RKO (cell line): ENCODE results near the gene STH.
"Not testable (repeated sequence)": the region's sequence is repeated elsewhere in the genome, so short reads cannot be mapped to it uniquely, and the experiment has no call there.

ENCODE experiments used
- DNase-seq: peaks from one replicate; pipeline ENCODE4 v3.0.0-alpha.2; 2016; ENCODE audit warnings: low spot score

STH gene

DNA sequence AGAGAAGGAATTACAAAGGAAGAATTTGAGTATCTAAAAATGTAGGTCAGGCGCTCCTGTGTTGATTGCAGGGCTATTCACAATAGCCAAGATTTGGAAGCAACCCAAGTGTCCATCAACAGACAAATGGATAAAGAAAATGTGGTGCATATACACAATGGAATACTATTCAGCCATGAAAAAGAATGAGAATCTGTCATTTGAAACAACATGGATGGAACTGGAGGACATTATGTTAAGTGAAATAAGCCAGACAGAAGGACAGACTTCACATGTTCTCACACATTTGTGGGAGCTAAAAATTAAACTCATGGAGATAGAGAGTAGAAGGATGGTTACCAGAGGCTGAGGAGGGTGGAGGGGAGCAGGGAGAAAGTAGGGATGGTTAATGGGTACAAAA is 7.0 kb downstream of the STH start:
- DNase-seq, result not testable (repeated sequence)

DNA sequence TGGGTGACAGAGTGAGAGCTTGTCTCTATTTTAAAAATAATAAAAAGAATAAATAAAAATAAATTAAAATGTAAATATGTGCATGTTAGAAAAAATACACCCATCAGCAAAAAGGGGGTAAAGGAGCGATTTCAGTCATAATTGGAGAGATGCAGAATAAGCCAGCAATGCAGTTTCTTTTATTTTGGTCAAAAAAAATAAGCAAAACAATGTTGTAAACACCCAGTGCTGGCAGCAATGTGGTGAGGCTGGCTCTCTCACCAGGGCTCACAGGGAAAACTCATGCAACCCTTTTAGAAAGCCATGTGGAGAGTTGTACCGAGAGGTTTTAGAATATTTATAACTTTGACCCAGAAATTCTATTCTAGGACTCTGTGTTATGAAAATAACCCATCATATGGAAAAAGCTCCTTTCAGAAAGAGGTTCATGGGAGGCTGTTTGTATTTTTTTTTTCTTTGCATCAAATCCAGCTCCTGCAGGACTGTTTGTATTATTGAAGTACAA is 8.5 kb downstream of the STH start:
- DNase-seq, result no peak

DNA sequence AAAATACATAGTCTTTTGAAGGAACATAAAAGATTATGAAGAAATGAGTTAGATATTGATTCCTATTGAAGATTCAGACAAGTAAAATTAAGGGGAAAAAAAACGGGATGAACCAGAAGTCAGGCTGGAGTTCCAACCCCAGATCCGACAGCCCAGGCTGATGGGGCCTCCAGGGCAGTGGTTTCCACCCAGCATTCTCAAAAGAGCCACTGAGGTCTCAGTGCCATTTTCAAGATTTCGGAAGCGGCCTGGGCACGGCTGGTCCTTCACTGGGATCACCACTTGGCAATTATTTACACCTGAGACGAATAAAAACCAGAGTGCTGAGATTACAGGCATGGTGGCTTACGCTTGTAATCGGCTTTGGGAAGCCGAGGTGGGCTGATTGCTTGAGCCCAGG is 9.5 kb downstream of the STH start:
- DNase-seq, result no peak

DNA sequence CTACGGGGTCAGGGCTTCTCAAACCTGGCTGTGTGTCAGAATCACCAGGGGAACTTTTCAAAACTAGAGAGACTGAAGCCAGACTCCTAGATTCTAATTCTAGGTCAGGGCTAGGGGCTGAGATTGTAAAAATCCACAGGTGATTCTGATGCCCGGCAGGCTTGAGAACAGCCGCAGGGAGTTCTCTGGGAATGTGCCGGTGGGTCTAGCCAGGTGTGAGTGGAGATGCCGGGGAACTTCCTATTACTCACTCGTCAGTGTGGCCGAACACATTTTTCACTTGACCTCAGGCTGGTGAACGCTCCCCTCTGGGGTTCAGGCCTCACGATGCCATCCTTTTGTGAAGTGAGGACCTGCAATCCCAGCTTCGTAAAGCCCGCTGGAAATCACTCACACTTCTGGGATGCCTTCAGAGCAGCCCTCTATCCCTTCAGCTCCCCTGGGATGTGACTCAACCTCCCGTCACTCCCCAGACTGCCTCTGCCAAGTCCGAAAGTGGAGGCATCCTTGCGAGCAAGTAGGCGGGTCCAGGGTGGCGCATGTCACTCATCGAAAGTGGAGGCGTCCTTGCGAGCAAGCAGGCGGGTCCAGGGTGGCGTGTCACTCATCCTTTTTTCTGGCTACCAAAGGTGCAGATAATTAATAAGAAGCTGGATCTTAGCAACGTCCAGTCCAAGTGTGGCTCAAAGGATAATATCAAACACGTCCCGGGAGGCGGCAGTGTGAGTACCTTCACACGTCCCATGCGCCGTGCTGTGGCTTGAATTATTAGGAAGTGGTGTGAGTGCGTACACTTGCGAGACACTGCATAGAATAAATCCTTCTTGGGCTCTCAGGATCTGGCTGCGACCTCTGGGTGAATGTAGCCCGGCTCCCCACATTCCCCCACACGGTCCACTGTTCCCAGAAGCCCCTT is 10.9 kb downstream of the STH start:
- no peak for DNase-seq

DNA sequence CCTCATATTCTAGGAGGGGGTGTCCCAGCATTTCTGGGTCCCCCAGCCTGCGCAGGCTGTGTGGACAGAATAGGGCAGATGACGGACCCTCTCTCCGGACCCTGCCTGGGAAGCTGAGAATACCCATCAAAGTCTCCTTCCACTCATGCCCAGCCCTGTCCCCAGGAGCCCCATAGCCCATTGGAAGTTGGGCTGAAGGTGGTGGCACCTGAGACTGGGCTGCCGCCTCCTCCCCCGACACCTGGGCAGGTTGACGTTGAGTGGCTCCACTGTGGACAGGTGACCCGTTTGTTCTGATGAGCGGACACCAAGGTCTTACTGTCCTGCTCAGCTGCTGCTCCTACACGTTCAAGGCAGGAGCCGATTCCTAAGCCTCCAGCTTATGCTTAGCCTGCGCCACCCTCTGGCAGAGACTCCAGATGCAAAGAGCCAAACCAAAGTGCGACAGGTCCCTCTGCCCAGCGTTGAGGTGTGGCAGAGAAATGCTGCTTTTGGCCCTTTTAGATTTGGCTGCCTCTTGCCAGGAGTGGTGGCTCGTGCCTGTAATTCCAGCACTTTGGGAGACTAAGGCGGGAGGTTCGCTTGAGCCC is 11.6 kb downstream of the STH start:
- DNase-seq, result no peak

DNA sequence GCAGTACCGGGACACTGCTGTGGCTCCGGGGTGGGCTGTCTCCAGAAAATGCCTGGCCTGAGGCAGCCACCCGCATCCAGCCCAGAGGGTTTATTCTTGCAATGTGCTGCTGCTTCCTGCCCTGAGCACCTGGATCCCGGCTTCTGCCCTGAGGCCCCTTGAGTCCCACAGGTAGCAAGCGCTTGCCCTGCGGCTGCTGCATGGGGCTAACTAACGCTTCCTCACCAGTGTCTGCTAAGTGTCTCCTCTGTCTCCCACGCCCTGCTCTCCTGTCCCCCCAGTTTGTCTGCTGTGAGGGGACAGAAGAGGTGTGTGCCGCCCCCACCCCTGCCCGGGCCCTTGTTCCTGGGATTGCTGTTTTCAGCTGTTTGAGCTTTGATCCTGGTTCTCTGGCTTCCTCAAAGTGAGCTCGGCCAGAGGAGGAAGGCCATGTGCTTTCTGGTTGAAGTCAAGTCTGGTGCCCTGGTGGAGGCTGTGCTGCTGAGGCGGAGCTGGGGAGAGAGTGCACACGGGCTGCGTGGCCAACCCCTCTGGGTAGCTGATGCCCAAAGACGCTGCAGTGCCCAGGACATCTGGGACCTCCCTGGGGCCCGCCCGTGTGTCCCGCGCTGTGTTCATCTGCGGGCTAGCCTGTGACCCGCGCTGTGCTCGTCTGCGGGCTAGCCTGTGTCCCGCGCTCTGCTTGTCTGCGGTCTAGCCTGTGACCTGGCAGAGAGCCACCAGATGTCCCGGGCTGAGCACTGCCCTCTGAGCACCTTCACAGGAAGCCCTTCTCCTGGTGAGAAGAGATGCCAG is 12.9 kb downstream of the STH start:
- no peak for DNase-seq

DNA sequence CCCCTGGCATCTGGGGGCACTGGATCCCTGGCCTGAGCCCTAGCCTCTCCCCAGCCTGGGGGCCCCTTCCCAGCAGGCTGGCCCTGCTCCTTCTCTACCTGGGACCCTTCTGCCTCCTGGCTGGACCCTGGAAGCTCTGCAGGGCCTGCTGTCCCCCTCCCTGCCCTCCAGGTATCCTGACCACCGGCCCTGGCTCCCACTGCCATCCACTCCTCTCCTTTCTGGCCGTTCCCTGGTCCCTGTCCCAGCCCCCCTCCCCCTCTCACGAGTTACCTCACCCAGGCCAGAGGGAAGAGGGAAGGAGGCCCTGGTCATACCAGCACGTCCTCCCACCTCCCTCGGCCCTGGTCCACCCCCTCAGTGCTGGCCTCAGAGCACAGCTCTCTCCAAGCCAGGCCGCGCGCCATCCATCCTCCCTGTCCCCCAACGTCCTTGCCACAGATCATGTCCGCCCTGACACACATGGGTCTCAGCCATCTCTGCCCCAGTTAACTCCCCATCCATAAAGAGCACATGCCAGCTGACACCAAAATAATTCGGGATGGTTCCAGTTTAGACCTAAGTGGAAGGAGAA is 13.5 kb downstream of the STH start:
- DNase-seq, result no peak

DNA sequence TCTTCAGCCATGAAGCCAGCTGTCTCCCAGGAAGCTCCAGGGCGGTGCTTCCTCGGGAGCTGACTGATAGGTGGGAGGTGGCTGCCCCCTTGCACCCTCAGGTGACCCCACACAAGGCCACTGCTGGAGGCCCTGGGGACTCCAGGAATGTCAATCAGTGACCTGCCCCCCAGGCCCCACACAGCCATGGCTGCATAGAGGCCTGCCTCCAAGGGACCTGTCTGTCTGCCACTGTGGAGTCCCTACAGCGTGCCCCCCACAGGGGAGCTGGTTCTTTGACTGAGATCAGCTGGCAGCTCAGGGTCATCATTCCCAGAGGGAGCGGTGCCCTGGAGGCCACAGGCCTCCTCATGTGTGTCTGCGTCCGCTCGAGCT is 14.1 kb downstream of the STH start:
- DNase-seq, result no peak

DNA sequence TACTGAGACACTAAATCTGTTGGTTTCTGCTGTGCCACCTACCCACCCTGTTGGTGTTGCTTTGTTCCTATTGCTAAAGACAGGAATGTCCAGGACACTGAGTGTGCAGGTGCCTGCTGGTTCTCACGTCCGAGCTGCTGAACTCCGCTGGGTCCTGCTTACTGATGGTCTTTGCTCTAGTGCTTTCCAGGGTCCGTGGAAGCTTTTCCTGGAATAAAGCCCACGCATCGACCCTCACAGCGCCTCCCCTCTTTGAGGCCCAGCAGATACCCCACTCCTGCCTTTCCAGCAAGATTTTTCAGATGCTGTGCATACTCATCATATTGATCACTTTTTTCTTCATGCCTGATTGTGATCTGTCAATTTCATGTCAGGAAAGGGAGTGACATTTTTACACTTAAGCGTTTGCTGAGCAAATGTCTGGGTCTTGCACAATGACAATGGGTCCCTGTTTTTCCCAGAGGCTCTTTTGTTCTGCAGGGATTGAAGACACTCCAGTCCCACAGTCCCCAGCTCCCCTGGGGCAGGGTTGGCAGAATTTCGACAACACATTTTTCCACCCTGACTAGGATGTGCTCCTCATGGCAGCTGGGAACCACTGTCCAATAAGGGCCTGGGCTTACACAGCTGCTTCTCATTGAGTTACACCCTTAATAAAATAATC is 14.6 kb downstream of the STH start:
- DNase-seq, result no peak

DNA sequence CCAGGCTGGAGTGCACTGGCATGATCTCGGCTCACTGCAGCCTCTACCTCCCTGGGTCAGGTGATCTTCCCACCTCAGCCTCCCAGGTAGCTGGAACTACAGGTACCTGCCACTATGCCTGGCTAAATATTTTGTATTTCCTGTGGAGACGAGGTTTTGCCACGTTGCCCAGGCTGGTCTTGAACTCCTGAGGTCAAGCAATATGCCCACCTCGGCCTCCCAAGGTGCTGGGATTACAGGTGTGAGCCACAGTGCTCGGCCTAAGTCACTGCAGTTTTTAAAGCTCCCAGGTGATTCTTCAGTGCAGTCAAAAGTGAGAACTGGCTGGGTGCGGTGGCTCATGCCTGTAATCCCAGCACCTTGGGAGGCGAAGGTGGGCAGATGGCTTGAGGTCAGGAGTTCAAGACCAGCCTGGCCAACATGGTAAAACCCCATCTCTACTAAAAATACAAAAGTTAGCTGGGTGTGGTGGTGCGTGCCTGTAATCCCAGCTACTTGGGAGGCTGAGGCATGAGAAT is 20.4 kb downstream of the STH start:
- DNase-seq, result not testable (repeated sequence)

DNA sequence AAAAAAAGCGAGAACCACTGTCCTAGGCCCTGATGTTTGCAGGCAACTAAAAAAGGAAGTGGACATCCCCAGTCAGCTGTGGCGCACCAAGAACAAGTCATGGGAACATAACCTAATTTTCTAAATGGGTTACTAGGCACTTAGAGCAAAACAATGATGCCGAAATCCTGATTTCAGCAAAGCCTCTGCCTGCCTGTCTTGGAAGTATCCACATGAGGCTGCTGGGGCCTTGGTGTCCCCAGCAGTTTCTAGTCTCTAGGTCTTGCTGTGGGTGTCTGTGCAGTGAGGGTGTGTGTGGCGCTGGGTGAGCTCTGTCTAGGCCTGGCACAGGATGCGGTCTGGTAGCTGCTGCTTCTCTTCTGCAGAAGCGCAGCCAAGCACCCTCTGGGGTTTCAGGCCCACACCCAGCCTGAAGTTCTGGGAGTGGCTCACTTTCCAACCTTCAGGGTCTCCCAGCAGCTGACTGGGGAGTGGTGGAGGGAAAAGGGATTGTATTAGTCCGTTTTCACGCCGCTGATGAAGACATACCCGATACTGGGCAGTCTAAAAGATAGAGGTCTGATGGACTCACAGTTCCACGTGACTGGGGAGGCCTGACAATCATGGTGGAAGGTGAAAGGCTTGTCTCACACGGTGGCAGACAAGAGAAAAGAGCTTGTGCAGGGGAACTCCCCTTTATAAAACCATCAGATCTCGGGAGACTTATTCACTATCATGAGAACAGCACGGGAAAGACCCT is 21.1 kb downstream of the STH start:
- DNase-seq, result no peak

DNA sequence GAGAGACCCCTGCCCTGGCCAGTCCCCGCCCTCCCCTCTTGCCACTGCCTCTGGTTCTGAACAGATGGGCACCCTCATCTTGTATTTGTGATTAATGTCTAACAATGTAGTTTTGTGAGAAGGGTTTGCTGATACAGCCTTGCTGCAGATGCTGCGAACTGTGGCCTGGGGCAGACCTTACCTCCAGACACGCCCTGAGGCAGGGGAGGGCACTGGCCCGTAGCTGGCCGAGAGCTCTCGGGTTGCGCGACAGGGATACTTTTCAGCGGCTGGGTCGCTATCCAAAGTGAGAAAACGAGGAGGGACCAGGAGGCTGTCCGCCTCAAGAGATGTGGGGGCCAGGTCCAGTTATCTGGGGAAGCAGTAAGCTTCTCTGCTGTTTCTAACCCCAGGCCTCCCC is 21.9 kb downstream of the STH start:
- DNase-seq, result no peak

DNA sequence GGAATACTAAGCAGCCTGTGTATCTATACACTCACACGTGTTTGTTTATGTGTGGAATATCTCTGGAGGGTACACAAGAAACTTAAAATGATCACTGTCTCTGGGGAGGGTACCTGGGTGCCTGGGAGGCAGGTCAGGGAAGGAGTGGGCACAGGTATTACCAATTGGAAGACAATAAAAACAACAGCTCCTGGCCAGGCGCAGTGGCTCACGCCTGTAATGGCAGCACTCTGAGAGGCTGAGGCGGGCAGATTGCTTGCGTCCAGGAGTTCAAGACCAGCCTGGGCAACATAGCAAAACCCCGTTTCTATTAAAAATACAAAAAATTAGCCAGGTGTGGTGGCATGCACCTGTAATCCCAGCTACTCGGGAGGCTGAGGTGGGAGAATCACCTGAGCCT is 24.3 kb downstream of the STH start:
- DNase-seq, result not testable (repeated sequence)

DNA sequence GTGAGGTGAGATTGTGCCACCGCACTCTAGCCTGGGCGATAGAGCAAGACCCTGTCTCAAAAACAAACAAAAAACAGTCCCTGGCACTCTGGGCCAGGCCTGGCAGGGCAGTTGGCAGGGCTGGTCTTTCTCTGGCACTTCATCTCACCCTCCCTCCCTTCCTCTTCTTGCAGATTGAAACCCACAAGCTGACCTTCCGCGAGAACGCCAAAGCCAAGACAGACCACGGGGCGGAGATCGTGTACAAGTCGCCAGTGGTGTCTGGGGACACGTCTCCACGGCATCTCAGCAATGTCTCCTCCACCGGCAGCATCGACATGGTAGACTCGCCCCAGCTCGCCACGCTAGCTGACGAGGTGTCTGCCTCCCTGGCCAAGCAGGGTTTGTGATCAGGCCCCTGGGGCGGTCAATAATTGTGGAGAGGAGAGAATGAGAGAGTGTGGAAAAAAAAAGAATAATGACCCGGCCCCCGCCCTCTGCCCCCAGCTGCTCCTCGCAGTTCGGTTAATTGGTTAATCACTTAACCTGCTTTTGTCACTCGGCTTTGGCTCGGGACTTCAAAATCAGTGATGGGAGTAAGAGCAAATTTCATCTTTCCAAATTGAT is 24.8 kb downstream of the STH start:
- DNase-seq, result no peak

DNA sequence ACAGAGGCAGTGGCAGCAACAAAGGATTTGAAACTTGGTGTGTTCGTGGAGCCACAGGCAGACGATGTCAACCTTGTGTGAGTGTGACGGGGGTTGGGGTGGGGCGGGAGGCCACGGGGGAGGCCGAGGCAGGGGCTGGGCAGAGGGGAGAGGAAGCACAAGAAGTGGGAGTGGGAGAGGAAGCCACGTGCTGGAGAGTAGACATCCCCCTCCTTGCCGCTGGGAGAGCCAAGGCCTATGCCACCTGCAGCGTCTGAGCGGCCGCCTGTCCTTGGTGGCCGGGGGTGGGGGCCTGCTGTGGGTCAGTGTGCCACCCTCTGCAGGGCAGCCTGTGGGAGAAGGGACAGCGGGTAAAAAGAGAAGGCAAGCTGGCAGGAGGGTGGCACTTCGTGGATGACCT is 25.5 kb downstream of the STH start:
- no peak for DNase-seq

DNA sequence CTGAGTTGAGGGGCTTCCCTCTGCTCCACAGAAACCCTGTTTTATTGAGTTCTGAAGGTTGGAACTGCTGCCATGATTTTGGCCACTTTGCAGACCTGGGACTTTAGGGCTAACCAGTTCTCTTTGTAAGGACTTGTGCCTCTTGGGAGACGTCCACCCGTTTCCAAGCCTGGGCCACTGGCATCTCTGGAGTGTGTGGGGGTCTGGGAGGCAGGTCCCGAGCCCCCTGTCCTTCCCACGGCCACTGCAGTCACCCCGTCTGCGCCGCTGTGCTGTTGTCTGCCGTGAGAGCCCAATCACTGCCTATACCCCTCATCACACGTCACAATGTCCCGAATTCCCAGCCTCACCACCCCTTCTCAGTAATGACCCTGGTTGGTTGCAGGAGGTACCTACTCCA is 26.0 kb downstream of the STH start:
- DNase-seq, result no peak

DNA sequence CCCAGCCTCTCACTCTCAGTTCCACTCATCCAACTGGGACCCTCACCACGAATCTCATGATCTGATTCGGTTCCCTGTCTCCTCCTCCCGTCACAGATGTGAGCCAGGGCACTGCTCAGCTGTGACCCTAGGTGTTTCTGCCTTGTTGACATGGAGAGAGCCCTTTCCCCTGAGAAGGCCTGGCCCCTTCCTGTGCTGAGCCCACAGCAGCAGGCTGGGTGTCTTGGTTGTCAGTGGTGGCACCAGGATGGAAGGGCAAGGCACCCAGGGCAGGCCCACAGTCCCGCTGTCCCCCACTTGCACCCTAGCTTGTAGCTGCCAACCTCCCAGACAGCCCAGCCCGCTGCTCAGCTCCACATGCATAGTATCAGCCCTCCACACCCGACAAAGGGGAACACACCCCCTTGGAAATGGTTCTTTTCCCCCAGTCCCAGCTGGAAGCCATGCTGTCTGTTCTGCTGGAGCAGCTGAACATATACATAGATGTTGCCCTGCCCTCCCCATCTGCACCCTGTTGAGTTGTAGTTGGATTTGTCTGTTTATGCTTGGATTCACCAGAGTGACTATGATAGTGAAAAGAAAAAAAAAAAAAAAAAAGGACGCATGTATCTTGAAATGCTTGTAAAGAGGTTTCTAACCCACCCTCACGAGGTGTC is 26.6 kb downstream of the STH start:
- DNase-seq, result no peak

DNA sequence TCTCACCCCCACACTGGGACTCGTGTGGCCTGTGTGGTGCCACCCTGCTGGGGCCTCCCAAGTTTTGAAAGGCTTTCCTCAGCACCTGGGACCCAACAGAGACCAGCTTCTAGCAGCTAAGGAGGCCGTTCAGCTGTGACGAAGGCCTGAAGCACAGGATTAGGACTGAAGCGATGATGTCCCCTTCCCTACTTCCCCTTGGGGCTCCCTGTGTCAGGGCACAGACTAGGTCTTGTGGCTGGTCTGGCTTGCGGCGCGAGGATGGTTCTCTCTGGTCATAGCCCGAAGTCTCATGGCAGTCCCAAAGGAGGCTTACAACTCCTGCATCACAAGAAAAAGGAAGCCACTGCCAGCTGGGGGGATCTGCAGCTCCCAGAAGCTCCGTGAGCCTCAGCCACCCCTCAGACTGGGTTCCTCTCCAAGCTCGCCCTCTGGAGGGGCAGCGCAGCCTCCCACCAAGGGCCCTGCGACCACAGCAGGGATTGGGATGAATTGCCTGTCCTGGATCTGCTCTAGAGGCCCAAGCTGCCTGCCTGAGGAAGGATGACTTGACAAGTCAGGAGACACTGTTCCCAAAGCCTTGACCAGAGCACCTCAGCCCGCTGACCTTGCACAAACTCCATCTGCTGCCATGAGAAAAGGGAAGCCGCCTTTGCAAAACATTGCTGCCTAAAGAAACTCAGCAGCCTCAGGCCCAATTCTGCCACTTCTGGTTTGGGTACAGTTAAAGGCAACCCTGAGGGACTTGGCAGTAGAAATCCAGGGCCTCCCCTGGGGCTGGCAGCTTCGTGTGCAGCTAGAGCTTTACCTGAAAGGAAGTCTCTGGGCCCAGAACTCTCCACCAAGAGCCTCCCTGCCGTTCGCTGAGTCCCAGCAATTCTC is 27.4 kb downstream of the STH start:
- DNase-seq, result no peak
